Effector memory CD4-positive, alpha-beta T cell (primary cell): ENCODE data around the gene MCTP2.

ENCODE experiments used
- DNase-seq, 3 donors: peaks; one replicate each; pipeline ENCODE4 v3.0.0-alpha.2; 2020
- H3K27ac ChIP-seq: 2 replicates; pipeline ENCODE4 v1.7.0; 2013; ENCODE audit warnings: mild to moderate bottlenecking, low read length, moderate library complexity; ENCODE audit not compliant: insufficient read depth, poor library complexity, severe bottlenecking
- H3K27me3 ChIP-seq: replicated peaks from 2 replicates; pipeline ENCODE4 v1.7.0; 2013; ENCODE audit warnings: mild to moderate bottlenecking, low read length; ENCODE audit not compliant: insufficient read depth, control insufficient read depth, poor library complexity, severe bottlenecking
- H3K36me3 ChIP-seq: 2 replicates; pipeline ENCODE4 v1.7.0; 2013; ENCODE audit warnings: mild to moderate bottlenecking, low read length, moderate library complexity; ENCODE audit not compliant: control insufficient read depth, insufficient read depth
- H3K4me1 ChIP-seq: 2 replicates; pipeline ENCODE4 v1.7.0; 2013; ENCODE audit warnings: low read length, mild to moderate bottlenecking; ENCODE audit not compliant: control insufficient read depth, insufficient read depth, poor library complexity, severe bottlenecking
- H3K4me3 ChIP-seq: 2 replicates; pipeline ENCODE4 v1.7.0; 2013; ENCODE audit warnings: low read length, low read depth, mild to moderate bottlenecking; ENCODE audit not compliant: insufficient read depth, poor library complexity, severe bottlenecking
- H3K9me3 ChIP-seq: 2 replicates; pipeline ENCODE4 v1.7.0; 2013; ENCODE audit warnings: mild to moderate bottlenecking, low read length, moderate library complexity; ENCODE audit not compliant: control insufficient read depth

The MCTP2 gene

DNA sequence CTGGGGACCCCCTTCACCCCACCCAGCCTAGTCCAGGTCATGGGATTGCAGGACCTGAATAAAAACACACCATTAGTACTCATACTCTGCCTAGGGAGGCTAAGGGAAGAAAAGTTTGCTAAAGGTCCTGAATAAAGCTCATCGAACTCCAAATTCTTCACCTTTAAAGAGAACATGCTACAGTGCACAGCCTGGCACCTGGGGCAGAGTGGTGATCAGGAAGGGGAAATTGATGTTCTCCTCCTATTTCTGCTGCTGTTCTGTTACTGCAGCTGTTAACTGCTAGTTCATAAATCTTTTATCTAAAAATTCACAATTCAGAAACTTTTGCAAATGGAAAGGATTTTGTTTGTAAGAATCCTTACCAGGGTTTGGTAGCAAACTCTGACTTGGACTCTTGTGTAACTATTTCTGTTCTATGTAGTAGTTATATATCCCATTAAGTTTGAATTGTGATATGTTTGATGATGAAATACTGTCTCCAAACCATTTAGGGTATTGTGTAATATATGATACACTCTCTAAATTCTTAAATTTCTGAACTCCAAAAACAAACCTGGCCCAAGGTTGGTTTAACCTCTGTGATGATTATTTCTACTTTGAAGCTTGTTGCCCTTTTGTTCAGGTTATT, 27.9 kb downstream of the MCTP2 start:
- H3K9me3 ChIP-seq = no peaks in the 10 kb centered on the region
- H3K36me3 ChIP-seq = no peaks in the 10 kb centered on the region
- DNase-seq = no peak
- H3K27me3 ChIP-seq = no peaks in the 10 kb centered on the region
- no peaks in the 10 kb centered on the region for H3K4me1 ChIP-seq
- no peak overlapping the region for H3K27ac ChIP-seq
- no peak overlapping the region for H3K4me3 ChIP-seq

DNA sequence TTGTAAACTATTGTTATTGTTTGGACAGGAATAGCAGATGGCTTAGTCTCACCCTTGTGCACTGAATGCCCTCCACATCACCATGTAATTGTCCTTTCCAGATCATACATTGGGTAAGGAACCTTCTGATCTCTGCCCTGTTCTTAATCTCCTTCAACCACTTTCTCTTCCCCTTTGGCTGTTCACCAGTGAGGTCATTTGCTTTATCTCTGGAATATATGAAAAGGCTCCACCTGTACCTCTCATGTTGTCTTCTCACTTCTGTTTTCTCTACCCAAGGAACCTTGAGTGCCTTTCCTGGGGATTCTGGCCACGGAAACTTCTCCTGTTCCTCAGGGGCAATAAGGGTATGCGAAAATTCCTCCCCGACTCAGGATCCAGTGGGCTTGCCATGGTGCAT, 28.5 kb downstream of the MCTP2 start:
- Histone ChIP-seq H3K4me1 (no peaks in the 10 kb centered on the region), H3K4me3 (no peak overlapping the region), H3K36me3 (no peaks in the 10 kb centered on the region), H3K9me3 (no peaks in the 10 kb centered on the region), H3K27me3 (no peaks in the 10 kb centered on the region), H3K27ac (no peak overlapping the region)
- no peak for DNase-seq

DNA sequence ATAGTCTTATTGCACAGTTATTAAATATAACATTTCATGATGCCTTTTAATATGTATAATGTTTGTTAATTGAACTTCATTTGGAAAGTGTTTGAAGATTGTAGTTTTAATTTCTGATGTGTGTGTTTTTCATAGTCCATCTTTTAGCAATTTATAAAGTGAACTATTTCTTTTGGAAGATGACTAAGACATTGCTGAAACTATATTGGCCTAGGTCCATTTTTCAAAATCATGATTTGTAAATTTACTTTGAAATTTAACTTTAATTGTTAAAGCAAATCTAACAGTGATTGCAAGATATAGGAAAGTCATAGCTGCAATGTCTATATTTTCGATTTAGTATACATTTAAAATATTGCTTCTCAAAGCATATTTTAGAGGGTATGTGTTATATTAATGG, 30.8 kb downstream of the MCTP2 start:
- Histone ChIP-seq H3K9me3 (no peaks in the 10 kb centered on the region), H3K4me1 (no peaks in the 10 kb centered on the region), H3K27ac (no peak overlapping the region), H3K36me3 (no peaks in the 10 kb centered on the region), H3K27me3 (no peaks in the 10 kb centered on the region), H3K4me3 (no peak overlapping the region)
- no peak for DNase-seq

GRCh38 chr15:94263341-94264273, 32.2 kb downstream of the MCTP2 start:
- Histone ChIP-seq H3K36me3 (no peaks in the 10 kb centered on the region), H3K27me3 (no peaks in the 10 kb centered on the region), H3K4me3 (no peak overlapping the region), H3K27ac (no peak overlapping the region), H3K4me1 (no peaks in the 10 kb centered on the region), H3K9me3 (no peaks in the 10 kb centered on the region)
- DNase-seq = no peak

DNA sequence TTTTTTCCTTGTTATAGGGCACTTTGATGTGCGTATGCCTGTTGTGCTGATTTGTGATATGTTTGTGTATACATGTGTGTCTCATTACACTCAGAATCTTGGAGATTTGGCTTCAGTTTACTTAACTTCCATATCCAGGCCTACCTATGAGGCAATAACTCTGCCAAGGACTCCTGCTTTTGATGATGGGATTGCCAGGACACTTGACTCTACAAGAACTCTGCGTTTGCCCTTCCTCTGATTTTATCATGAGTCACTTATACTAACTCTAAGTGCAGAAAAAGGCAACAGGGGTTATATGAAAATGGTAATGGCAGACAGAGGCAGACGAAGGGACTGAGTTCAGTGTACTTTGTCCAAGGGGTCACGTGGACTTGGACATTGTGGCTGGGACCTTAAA, 33.6 kb downstream of the MCTP2 start:
- H3K4me3 ChIP-seq = no peak overlapping the region
- no peaks in the 10 kb centered on the region for H3K4me1 ChIP-seq
- no peak overlapping the region for H3K27ac ChIP-seq
- no peaks in the 10 kb centered on the region for H3K36me3 ChIP-seq
- no peaks in the 10 kb centered on the region for H3K27me3 ChIP-seq
- no peak for DNase-seq
- H3K9me3 ChIP-seq = no peaks in the 10 kb centered on the region

- no peaks in the 10 kb centered on the region for H3K36me3 ChIP-seq
- no peaks in the 10 kb centered on the region for H3K4me1 ChIP-seq
- H3K9me3 ChIP-seq = no peaks in the 10 kb centered on the region
- H3K4me3 ChIP-seq = no peak overlapping the region
- DNase-seq = no peak
- no peaks in the 10 kb centered on the region for H3K27me3 ChIP-seq
- H3K27ac ChIP-seq = no peak overlapping the region
Measured at GRCh38 chr15:94265982-94266381, 34.6 kb downstream of the MCTP2 start.

DNA sequence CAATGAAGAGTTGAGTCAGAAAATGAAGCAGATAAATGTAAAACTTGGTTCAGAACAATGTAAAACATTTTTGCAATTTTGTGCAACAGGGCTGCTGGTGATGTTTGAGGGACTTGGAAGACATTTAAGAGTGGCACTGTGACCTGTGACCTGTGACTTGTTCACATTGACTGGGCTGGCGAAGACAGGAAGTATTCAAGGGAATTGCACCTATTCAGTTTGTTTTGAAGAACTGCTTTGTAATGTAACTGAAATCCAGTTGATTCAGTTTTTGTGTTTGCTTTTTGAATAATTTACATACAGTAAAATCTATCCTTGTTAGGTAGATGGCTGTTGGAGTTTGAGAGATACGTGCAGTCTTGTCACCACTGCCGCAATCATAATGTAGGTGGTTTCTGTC, 35.4 kb downstream of the MCTP2 start:
- Histone ChIP-seq H3K4me1 (no peaks in the 10 kb centered on the region), H3K9me3 (no peaks in the 10 kb centered on the region), H3K4me3 (no peak overlapping the region), H3K27me3 (no peaks in the 10 kb centered on the region), H3K27ac (no peak overlapping the region), H3K36me3 (no peaks in the 10 kb centered on the region)
- no peak for DNase-seq

GRCh38 chr15:94269954-94270353, 38.6 kb downstream of the MCTP2 start:
- no peak overlapping the region for H3K27ac ChIP-seq

GRCh38 chr15:94270570-94270969, 39.2 kb downstream of the MCTP2 start:
- Histone ChIP-seq H3K27me3 (no peaks in the 10 kb centered on the region), H3K4me3 (no peak overlapping the region), H3K9me3 (no peaks in the 10 kb centered on the region), H3K36me3 (no peaks in the 10 kb centered on the region), H3K27ac (no peak overlapping the region), H3K4me1 (no peaks in the 10 kb centered on the region)
- no peak for DNase-seq

More at GRCh38 chr15:94269954-94270353, 38.6 kb downstream of the MCTP2 start:
- Histone ChIP-seq H3K9me3 (no peaks in the 10 kb centered on the region), H3K36me3 (no peaks in the 10 kb centered on the region), H3K4me3 (no peak overlapping the region), H3K27me3 (no peaks in the 10 kb centered on the region), H3K4me1 (no peaks in the 10 kb centered on the region)
- no peak for DNase-seq

DNA sequence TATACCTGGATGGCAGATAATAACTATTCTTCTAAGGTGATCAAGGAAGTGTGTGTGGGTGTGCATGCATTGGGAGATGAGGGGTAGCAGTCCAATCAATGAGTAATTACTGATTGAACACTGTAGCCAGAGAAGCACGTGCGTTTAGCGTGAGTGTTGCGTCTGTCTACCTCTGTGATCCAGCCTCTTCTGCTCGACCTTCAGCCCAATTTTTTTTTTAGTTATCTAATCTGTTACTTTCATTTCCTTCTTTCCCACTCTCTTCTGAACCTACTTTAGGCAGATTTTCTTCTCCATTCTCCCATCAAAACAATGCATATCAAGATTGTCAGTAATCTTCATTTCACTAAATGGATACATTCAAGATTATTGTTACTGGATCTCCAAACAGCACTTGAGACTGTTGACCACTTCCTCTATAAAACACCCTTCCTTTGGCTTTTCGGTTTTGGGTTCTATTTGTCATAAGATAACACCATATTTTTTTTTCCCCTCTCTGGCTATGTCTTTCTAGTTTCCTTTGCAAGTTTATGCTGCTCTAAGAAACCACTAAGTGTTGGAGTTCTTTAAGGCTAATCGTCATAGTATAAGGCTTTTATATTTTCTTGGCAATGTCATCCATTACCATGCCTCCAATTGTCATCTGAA, 41.0 kb downstream of the MCTP2 start:
- Histone ChIP-seq H3K27me3 (no peaks in the 10 kb centered on the region), H3K4me1 (no peaks in the 10 kb centered on the region), H3K27ac (no peak overlapping the region), H3K36me3 (no peaks in the 10 kb centered on the region), H3K4me3 (no peak overlapping the region), H3K9me3 (no peaks in the 10 kb centered on the region)
- DNase-seq = no peak
